ENCODE data around the gene SLC6A13. TPM values are rescaled to one million over a fixed set of nuclear protein-coding genes. Genes with fewer than 3 reads are reported as not detected.
A peak's percentile ranks its signal among the peaks of the same experiment; 100 is the strongest.
"Not testable (repeated sequence)": the region's sequence is repeated elsewhere in the genome, so short reads cannot be mapped to it uniquely, and the experiment has no call there.

Gene SLC6A13
- total RNA-seq (2014; rRNA removed; shearing (Covaris generic)), result 0.20 TPM in 1 of 2 replicates, not detected in the other
- not detected in 2 replicates for polyA plus RNA-seq (2015; cell fraction: cytosol; rRNA removed)
- polyA plus RNA-seq (2015; cell fraction: nucleus; rRNA removed), result 0.29 and 0.41 TPM in 2 replicates

DNA sequence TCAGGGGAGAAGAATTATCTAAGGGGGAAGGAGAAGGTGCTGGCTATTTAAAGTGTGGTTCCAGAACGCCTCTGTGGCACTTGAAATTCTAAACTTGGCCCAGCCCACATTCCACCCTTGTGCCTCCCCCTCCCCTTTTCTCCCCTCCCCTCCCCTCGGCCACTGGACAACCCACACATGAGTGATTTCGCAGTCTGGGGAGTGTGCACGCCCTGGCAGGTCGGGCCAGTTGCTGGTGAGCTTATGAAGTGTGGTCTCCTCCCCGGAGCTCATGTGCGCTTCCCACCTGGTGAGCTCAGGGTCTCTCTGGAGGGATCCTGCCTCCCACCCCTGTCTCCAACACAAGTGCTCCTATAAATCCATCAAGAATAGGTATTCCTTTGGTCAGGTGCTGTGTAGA is at the start of gene SLC6A13:
SLC6A13 (minus strand) TSS at position 20 of the 400 bp plus-strand sequence. CDS start 2,784 bp downstream, outside the sequence.
- DNase-seq (ENCODE audit: low read depth), result no peak

DNA sequence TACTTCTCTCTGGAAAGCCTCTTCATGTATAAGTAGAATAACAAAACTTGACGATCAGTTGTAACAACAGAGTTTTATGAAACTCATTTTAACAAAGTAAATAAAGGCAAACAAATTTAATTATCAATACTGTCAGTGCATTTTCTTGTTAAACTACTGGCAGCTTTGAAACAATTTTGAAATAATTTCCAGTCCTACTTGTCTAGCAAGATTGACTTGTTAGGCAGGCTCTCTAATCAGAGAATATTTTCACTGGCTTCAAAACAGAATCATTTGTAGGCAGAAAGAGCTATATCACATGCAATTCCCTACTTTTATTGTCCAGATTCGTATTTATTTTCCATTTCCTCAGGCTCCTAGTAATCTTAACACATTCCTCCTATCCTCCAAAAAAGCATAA is 45.9 kb upstream of the SLC6A13 start:
- DNase-seq (ENCODE audit: low read depth), result no peak

DNA sequence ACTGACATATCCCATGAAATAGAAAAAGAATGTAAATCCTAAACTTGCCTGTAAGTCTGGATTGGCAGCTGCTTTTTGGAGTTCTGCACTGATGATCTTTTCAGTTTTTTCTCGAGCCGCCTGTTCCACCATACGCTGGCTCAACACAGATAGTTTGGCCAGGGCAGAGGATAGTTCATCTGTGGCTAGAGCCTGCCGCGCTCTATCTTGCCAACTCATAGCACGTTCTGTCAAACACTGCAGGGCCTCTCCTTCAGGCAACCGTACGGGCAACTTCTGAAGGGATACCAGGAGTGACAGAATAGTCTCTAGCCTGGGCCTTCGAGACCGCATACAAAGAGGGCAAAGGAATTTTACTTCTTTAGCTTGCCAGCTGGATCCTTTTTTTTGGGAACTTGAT is 44.8 kb upstream of the SLC6A13 start:
- no peak for DNase-seq (ENCODE audit: low read depth)

DNA sequence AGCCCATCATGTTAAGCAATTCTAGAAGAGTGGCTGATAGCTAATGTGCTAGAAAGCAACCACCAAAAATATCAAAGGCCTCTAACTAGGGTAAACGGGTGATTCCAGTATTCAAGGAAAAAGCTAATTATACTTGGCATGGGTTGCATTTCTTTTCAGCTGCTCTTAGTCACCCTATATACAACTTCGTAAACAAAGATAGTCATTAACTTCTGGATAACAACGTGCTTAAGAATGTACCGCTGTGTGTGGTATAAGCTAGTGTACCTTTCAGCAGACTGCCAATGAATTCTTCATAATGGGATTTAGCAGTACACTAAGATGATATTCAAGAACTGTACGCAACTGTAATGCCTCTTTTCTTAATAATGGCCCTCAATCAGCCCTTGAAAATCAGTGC is 42.2 kb upstream of the SLC6A13 start:
- no peak for DNase-seq (ENCODE audit: low read depth)

DNA sequence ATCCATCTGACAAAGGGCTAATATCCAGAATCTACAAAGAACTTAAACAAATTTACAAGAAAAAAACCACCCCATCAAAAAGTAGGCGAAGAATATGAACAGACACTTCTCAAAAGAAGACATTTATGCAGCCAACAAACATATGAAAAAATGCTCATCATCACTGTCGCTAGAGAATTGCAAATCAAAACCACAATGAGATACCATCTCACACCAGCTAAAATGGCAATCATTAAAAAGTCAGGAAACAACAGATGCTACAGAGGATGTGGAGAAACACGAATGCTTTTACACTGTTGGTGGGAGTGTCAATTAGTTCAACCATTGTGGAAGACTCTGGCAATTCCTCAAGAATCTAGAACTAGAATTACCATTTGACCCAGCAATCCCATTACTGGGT is 40.1 kb upstream of the SLC6A13 start:
- DNase-seq (ENCODE audit: low read depth), result not testable (repeated sequence)

DNA sequence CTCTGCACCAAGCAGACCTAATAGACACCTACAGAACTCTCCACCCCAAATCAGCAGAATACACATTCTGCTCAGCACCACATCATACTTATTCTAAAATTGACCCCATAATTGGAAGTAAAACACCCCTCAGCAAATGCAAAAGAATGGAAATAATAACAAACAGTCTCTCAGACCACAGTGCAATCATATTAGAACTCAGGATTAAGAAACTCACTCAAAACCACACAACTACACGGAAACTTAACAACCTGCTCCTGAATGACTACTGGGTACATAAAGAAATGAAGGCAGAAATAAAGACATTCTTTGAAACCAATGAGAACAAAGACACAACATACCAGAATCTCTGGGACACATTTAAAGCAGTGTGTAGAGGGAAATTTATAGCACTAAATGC is 37.5 kb upstream of the SLC6A13 start:
- DNase-seq (ENCODE audit: low read depth), result not testable (repeated sequence)

DNA sequence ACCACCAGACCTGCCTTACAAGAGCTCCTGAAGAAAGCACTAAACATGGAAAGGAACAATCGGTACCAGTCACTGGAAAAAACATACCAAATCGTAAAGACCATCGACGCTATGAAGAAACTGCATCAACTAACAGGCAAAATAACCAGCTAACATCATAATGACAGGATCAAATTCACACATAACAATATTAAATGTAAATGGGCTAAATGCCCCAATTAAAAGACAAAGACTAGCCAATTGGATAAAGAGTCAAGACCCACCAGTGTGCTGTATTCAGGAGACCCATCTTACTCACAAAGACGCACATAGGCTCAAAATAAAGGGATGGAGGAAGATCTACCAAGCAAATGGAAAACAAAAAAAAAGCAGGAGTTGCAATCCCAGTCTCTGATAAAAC is 36.9 kb upstream of the SLC6A13 start:
- not testable (repeated sequence) for DNase-seq (ENCODE audit: low read depth)

DNA sequence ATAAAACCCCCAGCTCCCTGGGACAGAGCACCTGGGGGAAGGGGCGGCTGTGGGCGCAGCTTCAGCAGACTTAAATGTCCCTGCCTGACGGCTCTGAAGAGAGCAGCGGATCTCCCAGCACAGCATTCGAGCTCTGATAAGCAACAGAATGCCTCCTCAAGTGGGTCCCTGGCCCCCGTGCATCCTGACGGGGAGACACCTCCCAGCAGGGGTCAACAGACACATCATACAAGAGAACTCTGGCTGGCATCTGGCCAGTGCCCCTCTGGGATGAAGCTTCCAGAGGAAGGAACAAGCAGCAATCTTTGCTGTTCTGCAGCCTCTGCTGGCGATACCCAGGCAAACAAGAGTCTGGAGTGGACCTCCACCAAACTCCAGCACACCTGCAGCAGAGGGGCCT is 35.4 kb upstream of the SLC6A13 start:
- not testable (repeated sequence) for DNase-seq (ENCODE audit: low read depth)

DNA sequence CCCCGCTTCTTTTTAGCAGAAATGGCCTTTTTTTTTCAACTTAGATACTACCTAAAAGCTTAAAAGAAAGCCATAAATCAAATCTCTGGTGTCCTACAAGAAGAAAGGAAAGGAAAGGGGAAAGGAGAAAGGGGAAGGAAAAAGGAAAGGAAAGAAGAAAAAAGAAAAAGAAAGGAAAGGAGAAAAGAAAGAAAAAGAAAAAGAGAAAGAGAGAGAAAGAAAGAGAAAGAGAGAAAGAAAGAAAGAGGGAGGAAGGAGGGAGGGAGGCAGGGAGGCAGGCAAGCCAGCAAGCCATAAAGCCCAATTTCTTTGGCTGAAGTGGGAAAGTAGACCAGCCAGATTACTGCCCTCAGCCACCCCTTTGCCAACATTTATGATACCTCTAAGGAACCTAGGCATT is 32.5 kb upstream of the SLC6A13 start:
- DNase-seq (ENCODE audit: low read depth), result no peak

DNA sequence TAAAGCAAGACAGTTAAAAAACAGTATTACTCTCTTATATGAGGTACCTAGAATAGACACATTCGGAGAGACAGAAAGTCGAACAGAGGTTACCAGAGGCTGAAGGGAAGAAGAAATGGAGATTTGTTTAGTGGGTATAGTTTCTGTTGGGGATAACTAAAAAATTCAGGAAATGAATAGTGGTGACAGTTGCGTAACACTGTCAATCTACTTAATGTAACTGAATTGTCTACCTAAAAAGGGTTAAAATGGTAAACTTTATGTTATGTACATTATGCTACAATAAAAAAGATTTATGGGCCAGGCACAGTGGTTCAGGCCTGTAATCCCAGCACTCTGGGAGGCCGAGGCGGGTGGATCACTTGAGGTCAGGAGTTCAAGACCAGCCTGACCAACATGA is 30.6 kb upstream of the SLC6A13 start:
- DNase-seq (ENCODE audit: low read depth), result no peak

DNA sequence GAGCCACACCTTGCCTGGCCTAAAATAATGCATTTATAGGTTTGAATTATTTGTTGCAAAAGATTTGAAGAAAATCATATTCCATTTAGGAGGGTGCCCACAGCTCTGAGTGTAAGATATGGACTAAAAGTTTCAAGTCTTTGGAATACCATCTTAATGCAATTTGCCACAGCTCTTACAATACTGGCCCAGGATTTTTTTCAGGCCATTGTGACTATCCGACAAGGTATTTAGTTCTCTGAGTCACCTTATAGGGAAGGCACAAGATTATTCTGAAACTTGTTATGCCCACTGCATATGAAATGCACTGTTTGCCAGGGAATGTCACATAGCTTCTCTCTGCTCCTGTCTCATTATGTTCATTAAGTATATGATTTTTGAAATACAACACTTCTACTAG is 29.6 kb upstream of the SLC6A13 start:
- peak; percentile 6 for DNase-seq (ENCODE audit: low read depth)

DNA sequence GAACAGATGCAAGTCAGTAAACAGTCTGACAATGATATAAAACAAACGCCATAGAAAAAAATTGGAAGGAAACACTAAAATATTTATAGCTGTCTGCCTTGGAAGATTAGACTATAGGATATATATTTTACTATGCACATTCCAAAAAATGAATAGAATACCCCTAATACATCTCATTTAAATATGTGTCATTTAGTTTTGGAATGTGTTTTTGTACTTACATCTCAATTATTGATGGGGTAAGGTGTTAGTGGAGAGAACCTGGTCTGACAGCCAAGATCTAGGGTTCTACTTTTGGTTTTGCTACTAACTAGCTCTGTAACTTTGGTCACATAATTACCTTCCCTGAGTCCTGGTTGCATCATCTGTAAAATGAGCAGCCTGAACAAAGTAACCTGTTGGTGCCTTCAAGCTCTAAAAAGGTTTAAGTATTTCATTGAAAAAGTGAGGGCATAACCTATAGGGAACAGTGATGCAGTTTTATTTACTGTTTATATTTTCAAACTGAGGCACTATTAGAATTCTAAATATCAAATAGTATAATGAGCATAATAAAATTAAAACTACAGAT is 28.6 kb upstream of the SLC6A13 start:
- no peak for DNase-seq (ENCODE audit: low read depth)

DNA sequence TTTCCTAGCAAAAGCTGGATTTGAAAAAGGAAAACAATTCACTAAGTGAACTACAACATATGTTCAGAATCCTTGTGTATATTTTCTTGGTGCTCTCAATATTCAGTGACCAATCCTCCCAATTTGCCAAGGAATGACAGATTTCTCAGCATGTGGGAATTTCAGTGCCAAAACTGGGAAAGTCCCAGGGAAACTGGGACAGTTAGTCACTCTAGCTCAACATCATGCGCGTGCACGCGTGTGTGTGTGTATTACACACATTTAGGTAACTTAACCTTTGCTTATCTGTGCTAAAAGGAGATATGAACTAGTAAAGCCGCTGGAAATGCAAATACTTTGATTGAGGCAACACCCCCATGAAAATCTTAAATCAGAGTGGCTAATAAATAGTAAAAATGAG is 26.1 kb upstream of the SLC6A13 start:
- DNase-seq (ENCODE audit: low read depth), result peak; percentile 6

DNA sequence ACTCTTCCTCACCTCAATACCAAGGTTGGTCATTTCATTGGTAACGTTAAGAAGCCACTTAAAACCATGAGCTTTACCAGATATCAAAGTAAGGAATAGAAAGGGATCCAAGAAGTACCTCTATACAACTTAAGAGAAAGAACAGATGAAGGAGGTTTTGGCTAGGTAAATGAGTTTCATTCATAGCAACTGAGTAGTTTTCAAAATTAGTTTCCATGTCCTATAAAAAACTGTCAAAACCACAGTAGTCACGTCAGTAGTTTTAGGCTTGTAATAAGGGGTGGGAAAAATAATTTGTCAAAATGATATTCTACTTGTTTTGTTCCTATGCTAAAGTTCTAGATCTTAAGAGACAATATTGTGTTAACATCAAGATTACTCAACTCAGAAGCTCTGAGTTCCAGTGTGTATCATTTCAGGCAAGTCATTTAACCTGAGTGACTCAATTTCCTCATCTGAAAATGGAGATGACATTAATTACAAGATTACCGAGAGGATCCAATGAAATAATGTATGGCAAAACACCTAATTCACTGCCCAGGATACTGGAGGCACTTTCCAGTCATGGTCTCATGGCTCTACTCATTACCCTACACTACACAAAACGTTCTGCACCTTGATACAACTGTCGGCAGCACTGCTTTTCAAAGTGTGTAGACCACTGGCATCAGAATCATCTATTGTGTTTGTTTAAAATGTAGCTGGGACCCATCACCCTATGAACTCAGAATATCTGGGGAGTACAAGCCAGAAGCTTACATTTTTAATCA is 24.1 kb upstream of the SLC6A13 start:
- no peak for DNase-seq (ENCODE audit: low read depth)

DNA sequence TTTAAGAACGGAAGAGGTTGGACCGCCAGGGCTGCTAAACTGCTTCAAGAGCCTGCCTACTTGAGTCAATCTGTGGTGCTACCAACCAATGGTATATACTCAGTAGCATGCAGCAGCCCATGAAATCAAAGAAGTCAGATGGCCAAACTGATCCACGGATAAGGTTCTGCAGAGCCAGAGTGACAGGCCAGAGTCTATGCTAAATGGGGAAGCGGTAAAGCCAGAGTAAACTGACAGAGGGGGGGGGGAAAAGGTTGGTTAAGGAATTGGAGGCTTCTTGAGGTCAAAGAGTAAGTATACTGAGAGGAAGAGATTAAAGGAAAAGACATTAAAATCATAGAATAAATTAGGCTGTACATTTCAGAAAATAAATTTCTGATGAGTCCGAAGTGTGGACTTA is 15.4 kb upstream of the SLC6A13 start:
- DNase-seq (ENCODE audit: low read depth), result no peak

DNA sequence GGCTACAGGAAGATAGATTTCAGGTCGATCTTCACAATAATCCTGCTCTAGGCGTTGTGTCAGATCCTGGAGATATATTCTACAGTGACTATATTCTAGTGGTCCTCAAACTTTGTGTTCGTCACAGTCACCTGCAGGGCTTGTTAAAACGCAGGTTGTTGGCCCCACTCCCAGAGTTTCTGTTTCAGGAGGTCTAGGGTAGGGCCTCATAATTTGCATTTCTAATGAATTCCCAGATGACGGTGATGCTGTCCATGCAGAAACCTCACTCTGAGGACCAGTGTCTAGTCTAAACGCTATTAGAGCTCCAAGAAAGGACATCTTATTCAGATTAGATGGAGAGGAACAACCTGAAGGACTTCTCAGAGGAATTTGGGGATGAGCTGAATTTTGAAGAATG is 13.2 kb upstream of the SLC6A13 start:
- DNase-seq (ENCODE audit: low read depth), result no peak

DNA sequence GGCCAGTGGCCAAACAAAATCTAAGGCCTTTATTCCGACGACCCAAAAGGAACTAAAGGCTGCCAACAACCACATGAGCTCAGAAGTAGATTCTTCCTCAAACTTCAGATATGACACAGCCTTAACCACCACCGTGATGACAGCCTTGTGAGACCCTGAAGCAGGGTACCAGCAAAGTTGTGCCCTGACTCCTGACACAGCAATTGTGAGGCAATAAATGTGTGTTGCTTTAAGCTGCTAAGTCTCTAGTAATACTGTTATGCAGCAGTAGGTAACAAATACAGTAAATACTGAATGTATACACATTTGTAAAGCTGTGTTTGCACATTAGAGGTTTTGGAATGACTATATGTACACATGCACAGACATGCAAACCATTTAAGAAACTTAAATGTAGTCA is 10.7 kb upstream of the SLC6A13 start:
- no peak for DNase-seq (ENCODE audit: low read depth)

DNA sequence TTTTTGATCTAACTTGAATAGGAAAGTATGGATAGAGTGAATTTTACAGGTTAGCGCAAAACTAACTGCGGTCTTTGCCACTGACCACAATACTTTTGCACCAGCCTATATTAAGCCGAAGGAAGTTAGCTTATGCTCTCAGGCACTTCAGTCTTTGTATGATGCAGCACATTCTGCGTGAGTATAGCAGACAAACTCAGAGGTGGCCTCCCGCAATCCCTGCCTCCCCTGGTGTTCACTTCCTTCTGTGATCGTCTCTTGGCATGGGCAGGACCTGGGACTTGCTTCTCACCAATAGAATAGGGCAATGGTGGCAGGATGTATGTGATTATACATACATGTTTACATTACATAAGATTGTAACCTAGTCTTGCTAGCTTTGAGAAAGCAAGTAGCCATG is 10.3 kb upstream of the SLC6A13 start:
- DNase-seq (ENCODE audit: low read depth), result no peak

DNA sequence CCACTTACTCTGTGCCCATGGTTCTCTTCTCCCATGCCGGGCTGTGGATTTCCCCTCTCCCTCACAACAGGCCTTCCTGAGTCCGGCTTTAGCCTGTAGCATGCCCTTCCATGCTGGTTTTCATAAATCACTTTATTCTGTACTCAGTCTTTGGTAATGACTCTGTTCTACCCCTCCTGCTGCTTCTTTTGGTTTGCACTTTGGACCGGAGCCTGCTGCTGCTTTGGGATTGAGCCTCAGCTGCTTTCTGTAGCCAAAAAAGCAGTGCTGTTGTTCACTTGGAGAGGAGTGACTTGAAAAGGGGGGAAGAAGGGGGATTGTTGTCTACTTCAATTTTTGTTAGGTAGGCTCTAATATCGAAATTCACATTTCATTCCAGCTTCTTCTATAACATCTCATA is 8.5 kb upstream of the SLC6A13 start:
- no peak for DNase-seq (ENCODE audit: low read depth)

DNA sequence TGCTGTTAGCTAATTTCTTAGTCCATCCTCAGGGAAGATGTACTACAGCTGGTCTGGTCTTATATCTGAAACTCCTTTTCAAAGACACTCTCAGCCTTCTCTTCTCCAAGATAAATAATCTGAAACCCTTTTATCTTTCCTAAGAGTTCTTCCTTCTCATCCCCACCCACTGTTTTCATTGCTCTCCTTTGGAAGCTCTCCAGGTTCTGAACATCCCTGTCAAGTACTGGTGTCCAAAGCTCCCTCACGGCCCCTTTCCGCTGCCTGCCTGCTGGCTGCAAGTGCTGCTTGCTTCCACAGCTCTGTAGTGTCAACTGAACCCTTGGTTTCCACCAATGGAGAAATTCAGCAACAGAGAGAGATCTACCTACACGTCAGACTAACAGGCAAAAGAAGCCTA is 6.6 kb upstream of the SLC6A13 start:
- DNase-seq (ENCODE audit: low read depth), result no peak

DNA sequence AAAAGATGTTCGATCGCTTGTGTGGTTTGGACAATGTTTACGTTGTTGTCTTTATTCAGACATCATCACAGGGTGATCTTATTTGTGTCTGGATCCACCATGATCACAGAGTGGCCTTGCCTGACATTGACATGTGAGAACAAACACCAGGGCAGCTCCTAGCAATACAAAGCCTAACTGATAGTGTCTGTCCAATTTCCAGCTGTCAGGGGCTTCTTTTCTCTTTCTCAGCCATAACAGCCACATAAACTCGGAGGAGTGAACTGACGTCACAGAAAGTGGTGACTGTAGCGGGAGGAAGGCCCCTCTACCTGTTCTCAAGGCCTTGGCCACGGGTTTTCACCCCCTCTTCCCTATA is 5.8 kb upstream of the SLC6A13 start:
- no peak for DNase-seq (ENCODE audit: low read depth)

DNA sequence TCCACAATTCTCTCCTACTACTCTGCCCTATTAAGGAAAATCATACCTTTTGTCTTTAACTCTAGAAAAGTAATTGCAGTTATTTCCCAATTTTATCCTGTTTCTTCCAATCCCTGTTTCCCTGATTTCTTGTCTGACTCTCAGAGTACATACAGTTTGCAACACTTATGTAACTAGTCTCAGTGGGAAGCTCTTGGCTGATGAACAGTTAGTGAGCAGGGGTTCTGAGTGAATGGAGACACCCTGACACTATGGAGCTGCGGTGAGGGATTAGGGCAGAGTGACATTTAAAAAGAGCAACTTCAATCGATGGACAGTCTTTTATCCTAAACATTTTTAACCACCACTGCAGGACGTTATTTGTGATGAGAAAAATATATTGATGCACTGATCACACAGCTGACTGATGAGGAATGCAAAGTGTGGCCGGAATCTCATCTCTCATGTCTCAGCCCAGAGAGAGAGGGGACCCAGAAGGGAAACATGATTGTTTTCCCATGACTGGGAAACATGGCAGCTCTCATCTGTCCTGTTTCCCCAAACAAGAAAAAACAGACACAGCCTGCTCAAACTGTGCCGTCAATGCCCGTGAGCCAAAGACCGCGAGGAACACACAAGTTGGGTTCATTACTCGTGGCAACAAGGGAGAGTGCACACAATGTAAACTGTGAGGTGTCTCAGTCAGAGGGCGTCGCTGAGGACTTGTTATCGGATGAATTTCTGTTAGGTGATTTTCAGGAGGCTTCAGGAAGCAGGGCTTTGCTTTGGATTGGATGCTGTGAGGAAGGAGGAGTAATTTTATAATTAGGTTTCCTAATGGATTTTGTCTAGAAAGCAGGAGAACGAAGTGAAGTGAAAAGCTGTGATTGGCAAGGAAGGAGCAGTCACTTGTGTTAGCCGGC is 5.2 kb upstream of the SLC6A13 start:
- no peak for DNase-seq (ENCODE audit: low read depth)
